NAMALWA (cell line): ENCODE results near the gene ADGRL3.
"Not testable (repeated sequence)": the region's sequence is repeated elsewhere in the genome, so short reads cannot be mapped to it uniquely, and the experiment has no call there.

Experiments
- DNase-seq: peaks from one replicate; pipeline ENCODE4 v3.0.0-alpha.2; 2015; ENCODE audit warnings: low spot score

The ADGRL3 gene

DNA sequence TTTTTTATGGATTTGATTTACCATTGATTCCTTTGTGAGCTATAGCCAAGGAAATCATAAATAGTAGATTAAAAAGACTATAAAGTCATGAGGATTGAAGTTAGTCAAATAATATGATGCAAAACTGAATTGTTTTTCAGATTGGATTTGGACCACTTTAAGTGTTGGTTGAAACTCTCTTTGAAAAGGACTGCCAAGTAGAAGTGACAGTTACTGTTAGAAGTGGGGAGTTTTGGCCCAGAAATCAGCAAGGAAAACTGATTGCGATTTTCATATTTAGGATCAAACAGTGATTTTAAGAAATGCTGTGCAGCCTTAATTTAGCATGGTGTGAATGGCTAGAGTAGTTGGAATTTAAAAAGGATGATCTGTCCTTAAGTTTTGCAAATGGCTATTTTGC is 4.9 kb downstream of the ADGRL3 start:
- DNase-seq: no peak

DNA sequence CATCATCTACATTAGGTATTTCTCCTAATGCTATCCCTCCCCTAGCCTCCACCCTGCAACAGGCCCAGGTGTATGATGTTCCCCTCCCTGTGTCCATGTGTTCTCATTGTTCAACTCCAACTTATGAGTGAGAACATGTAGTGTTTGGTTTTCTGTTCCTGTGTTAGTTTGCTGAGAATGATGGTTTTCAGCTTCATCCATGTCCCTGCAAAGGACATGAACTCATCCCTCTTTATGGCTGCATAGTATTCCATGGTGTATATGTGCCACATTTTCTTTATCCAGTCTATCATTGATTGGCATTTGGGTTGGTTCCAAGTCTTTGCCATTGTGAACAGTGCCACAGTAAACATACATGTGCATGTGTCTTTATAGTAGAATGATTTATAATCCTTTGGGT is 7.0 kb downstream of the ADGRL3 start:
- DNase-seq: not testable (repeated sequence)

DNA sequence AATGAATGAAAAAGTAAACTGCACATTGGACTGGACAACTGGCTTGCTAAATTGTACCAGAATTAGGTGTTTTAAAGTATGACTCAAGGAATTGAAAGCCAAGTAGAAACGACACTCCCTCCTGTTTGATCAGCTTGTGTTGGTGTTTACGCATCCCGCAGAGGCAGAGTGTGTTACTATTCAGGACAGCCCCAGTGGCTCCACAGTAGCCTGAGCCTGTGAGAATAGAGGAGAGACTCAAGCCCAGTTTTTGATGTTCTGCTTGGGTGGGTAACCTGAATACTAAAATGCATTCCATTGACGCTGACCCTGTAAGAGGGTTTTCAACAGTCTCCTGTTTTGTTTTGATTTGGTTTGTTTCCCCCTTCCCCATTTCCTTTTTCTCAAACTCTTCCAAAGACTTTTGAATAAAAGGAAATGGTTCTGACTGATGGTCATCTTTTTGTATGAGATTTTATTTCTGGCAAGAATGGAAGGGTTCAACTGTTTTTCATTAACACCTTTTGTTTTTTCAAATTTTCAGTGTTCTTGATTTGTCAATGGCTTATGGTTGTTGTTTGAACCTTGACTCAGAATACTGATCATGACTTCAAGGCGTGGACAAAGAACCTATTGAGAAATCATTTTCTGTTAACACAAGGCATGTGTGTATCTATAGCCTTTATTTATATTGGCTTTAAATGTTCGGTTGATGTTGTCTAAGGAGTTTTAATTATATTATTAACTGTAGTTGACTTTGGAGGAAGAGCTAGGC is 10.2 kb downstream of the ADGRL3 start:
- no peak for DNase-seq

DNA sequence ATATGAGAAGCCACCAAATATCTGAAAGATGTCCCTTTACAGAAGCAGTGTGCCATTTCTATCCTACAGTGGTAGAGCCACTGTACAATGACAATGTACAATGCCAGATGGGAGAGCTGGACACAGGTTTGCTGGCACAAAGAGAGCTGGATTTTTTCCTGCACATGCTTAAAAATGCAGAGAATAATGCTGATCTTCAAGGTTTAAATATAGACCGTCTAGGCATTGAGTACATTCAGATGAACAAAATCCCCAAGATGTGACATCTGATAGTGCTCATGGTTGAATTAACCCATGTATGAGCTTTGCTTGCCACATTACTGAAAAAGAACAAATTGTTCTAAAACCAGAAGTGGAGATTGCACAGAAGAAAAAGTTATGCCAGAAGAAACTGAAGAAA is 11.7 kb downstream of the ADGRL3 start:
- no peak for DNase-seq

DNA sequence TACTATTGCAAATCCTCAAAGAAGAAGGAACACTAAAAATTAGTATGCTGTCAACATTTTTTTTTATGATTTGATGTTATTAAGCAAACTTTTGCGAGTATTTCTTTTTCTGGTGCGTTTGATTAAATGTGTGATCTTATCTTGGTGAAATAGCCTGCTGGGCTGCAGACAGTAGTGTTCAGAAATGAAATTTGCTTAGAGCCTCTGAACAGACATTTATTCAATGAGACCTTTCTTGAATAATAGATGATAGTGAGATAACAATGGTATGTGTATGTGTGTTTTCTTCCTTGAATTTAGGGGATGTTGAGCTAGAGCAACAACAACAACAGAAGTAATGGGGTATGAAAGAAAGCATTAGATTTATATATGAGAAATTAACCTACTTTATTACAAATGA is 12.7 kb downstream of the ADGRL3 start:
- no peak for DNase-seq

DNA sequence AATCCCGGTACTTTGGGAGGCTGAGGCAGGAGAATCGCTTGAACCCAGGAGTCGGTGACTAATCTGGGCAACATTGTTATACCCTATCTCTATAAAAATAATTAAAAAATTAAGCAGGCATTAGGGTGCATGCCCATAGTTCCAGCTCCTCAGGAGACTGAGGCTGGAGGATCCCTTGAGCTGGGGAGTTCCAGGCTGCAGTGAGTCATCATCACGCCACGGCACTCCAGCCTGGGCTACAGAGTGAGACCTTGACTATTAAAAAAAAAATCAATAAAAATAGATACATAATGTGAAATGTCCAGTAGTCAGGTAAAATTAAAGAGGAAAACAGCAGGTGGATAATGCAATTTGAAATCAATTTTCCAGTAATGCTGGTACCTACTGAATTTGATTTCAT is 14.6 kb downstream of the ADGRL3 start:
- DNase-seq: no peak

DNA sequence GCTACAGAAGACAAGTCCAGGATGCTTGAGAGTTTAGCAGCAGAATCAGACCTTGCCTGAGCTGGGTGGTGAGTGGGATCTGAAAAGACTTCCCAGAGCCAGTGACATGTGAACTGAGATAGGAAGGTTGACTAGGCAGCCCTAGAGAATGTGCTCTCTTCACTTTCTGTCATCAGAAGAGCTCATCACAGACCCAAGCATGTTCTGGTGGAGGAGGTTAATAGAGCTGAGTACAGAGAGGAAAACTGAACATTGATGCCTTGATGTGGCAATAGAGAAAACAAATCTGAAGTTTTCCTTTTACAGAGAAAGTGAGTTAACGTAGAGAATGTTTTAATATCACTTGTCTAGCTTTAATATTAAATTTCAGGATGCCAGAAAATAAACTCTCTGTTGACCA is 17.1 kb downstream of the ADGRL3 start:
- DNase-seq: no peak

DNA sequence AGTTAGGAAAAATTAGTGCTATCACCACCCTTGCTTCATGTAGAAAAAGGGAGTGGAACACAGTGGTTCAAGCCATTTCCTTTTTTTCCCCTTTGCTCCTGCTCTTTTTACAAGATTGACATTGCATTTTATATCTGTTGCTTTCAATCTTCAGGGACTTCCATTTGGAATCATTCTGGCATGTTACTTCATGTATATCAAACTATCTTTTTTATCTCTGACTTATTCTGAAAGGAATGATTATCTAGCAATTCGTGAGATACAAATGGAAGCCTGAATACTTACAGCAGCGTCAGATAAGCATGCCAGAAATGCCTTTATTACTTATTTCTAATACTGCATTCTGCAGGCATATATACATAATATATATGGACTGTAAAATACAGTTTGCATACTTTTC is 20.4 kb downstream of the ADGRL3 start:
- no peak for DNase-seq

DNA sequence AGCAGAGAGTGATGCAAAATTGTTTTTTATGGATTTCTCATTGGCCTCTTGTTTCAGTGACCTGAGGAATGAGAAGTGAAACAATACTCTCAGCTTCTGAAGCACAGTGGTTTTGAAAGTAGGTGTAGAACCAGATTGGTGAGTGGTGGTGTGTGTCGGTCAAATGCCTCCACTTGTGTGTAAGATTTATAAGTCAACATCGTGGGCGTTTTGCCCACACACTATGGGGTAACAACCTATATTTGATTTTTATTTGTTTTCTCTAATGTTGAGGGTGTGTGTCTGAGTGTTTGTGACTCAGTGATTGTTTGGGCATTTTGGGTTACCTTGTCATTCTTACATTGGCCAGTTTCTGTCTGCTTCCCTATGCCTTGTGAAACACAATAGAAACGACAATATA is 23.3 kb downstream of the ADGRL3 start:
- no peak for DNase-seq

DNA sequence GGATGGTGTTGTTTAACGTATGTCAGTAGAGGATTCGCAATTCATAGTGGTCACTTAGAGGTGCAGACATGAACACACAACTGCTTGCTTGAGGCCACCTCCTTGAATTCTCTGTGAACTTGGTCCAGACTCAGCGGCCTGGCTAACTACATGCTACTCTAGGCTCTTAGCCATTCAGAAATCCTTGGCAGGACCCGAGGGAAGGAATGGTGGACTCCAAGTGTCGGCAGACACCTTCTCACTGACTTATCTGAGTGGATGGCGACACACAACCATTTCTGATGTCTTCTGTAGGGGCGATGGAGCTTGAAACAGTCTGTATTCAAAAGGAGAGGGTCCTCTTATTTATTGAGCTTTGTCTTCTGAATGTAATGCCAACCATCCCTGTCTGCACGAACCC is 24.4 kb downstream of the ADGRL3 start:
- no peak for DNase-seq

DNA sequence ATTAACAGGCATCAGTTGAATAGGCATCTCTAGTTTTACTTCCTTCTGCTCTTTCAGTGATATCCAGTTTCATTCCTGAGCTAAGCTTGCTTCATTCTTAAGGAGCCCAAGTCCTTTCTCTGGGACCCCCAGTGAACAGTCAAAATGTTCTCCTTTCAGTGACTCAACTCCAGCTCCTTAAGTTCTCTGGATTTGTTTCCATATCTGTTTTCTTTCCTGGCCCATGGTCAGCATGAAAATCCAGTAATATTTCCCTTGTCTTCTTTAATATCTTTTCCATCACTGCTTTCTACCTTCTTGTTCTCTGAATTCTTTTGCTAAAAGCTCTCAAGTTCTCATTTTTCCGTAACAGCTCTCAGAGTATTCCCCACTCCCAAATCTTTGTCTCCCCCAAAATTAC is 25.5 kb downstream of the ADGRL3 start:
- DNase-seq: no peak

DNA sequence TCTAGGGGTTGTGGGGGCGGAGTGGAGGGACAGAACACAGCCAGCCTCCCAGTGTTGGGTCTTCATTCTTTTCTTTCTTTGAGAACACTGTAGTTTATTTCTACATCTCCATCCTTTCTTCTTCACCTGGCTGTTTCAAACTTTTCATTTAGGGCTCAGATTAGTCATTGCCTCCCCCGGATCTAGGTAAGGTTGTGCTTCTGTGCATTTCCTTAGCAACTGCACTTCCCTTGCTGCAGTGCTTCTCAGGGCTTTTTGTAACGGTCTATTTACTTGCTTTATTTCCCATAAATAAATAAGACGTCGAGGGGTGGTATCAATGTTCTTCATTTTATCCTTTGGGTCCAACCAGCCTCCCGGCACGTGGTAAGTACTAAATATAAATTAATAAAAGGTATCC is 31.3 kb downstream of the ADGRL3 start:
- DNase-seq: no peak

DNA sequence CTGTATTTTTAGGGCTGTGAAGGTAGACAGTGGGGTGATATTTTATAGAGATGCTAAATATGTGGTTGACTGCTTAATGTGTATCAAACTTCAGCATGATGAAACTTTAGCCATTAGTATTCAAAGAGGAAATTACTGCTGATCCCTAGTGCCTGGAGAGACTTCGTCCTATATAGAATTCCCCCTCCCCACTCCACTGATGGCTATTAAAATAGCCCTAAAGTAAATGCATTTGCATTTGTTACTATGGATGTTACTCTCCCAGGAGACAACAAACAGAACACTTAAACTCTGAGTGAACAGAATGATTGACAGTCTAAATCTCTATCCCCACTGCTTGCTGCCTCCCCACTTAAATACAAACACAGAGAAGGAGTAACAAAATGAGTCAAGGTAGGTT is 39.1 kb downstream of the ADGRL3 start:
- DNase-seq: no peak

DNA sequence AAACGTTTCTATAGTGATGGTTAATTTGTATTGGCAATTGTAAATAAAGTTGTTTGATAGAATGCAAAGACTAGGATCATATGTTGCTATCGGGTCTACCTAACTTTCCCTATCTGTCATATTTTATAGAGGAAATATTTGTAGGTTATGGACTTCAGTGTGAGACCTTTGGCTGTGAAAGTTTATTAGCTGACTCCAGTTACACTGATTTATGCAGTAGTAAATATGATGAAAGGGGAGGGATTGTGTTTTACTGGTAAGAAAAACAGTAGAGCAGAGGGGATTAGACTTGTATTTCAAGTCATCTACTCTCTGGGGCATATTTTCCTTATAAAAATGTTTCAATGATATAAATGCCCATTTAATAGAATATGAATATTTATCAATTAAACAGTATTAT is 43.8 kb downstream of the ADGRL3 start:
- DNase-seq: no peak

DNA sequence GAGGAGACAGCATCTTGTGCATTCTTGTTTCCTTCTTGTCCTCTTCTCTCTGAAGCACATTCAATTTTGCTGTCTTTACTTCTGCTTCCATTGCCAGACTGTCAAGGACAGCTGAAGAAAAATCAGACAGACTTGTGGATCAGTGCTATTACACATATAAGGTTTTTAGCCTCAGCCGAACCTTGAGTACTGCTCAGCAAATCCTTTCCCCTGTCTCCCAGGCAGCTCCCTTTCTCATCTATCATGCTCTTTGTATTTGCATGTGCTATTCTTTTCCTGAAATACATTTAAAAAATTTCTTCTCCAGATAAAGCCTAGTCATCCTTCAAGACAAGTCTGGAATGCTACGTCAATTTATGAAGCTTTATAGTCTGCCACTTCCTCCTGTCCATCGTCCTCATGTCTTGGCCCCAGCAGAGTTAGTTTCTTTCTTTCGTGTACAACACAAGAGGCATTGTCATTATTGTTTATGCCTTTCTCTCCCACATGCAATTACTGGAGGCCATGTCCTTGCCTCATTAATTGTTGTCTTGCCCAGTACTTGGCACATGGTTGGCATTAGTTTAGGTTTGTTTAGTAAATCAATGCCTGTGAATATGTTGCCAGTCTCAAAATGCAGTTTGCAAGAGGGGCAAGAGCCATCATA is 45.1 kb downstream of the ADGRL3 start:
- no peak for DNase-seq

DNA sequence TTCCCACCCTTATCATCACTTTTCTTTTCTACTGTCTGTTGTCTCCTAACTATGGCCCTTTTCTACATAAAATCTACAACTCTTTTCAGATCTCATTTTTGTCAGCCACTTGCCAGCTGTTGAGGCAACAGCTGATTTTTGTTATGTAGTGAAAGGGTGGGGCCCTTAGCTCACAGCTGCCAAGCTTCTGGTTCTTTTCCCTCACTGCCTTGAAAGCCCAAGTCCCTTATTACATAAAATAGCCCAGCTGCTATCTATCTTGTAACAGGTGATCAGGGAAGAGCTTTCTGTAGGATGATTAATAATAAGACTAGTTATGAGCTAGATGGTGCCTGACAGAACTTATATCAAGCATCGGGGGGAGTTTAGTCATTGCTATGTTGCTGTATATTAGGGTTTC is 45.9 kb downstream of the ADGRL3 start:
- no peak for DNase-seq

DNA sequence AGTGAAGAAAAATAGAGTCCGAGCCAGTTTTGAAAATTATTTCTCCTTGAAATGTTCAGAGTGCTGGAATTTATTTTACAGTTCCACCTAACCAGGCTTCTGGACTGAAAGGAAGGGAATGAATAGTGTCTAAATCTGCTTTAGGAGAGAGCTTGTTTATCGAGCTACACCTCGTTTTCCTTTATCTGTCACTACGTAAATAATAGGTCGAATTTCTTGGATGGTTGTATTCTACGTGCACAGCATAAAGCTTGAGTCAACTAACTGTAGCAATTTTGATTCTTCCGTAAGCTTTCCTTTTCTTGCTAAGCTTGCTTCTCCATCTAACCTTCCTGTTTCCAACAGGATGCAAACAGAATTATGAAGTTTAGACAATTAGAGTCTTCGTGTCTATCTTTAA is 48.6 kb downstream of the ADGRL3 start:
- no peak for DNase-seq

DNA sequence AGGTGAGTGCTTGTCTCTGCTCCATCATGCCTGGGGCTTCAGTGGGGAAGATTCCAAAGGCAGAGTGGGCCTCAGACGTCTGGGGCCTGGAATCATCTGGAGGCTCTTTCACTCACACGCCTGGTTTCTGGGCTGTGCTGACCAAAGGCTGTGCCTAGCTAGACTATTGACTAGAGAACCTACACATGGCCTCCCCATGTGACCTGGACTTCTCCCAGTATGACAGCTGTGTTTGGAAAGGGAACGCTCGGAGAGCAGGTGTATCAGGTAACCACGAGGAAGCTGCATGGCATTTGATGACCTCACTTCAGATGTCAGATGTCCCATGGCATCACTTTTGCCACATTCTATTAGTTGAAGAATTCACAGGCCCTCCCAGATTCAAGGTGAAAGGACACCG is 51.0 kb downstream of the ADGRL3 start:
- no peak for DNase-seq

DNA sequence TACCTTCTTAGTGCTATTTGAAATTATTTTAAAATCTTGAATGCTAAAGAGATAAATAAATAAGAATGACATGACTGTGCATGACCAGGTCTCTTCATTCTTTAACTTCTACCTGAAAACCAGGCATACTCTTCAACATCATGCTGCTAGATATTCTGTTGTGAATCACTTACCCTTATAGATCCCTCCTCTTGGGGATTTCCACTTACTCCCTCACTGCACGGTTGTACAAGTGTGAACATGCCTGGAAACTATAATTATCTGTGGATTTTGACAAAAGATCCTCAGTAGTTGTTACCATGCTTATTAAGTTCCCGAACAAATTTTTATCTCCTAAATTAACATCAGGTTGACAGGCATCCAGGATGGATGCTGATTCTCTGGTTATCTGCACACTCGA is 54.3 kb downstream of the ADGRL3 start:
- DNase-seq: no peak

DNA sequence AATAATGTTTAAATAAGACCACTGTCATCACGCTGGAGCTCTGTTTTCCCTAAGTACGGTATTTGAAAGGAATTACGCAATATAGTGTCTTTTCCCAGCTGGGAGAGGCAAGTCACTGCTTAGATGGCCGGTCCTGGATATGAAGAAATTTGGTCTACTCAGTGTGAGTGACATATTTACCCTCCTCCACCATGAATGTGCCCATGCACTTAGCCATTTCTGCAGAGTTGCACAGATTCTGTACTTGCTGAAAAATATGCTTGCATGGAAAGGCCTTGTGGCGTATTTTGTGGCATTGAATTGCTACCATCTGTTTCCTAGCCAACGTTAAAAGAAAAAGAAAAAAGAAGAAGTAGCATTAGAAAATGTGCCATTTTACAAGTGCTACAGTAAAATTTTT is 73.1 kb downstream of the ADGRL3 start:
- no peak for DNase-seq

DNA sequence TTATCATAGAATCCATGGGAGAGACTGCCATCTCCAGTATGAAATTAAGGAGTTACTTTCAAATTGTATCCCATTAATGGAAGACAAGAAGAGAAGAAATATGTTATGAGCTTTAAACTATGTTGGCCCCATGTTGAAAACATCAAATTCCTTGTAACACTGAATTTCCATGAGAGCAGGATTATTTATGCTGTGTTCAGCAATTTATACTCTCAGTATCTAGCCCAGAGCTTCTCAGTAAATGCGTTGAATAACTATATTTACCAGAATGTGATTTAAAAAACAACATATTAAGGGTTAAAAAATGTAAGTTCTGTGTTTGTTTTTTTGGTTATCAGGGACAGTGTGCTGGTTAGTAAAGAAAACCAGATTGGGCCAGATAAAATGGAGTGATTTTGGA is 74.2 kb downstream of the ADGRL3 start:
- no peak for DNase-seq

DNA sequence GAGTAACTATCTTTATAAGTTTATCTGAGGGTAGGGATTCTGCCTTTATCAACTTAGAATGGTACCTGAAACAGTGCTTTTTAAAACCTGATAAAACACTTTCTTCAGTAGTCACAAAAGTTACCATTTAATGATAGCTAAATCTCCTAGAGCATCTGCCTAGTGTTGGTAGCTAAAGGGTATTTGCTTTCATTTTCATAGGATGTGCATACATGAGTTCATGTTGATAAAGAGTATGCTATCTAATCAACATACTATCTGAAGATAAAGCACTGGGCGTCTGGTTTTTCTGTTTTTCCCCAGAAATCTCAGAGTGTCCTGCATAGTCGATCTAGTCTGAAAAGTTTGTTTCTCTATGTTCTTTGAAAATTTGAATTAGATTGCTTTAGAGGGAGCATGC is 75.1 kb downstream of the ADGRL3 start:
- DNase-seq: no peak

DNA sequence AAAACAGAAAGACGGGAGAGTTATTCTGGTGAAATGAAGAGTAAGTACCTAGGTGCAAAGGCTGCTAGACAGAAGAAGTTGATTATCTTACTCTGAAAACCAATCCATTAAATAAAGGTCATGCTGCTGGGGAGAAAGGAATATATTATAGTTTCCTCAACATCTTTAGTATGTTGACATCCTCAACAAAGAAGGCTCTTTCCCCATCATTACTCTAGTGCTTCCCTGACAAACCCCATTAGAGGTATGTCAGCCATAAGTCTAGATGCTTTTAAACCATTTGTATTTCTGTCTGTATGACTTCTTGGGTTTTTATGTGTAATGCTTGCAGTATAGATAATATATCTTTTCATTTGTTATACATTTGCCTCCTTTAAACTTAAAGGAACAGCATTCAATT is 75.9 kb downstream of the ADGRL3 start:
- no peak for DNase-seq
